Suprapubic skin (tissue), 4 donors: ENCODE data around the gene PEMT. TPM values are rescaled to one million over a fixed set of nuclear protein-coding genes. Genes with fewer than 3 reads are reported as not detected.

ENCODE experiments used
- DNase-seq, 2 donors: peaks; one replicate each; pipeline ENCODE4 v3.0.0-alpha.2; 2019; ENCODE audit warnings: low spot score in 2 of 2
- H3K27ac ChIP-seq: fragments of 200-600 bp; sonication (generic); one replicate; pipeline ENCODE4 v1.5.1; 2019
- H3K27me3 ChIP-seq: fragments of 200-600 bp; sonication (generic); one replicate; pipeline ENCODE4 v1.5.1; 2019
- H3K36me3 ChIP-seq: fragments of 200-600 bp; sonication (generic); one replicate; pipeline ENCODE4 v1.5.1; 2019
- H3K4me1 ChIP-seq: fragments of 200-600 bp; sonication (generic); one replicate; pipeline ENCODE4 v1.5.1; 2019
- H3K4me3 ChIP-seq: fragments of 200-600 bp; sonication (generic); one replicate; pipeline ENCODE4 v1.5.1; 2019; ENCODE audit warnings: mild to moderate bottlenecking
- H3K9me3 ChIP-seq: fragments of 200-600 bp; sonication (generic); one replicate; pipeline ENCODE4 v1.5.1; 2019
- CTCF ChIP-seq, 2 donors: fragments of 200-600 bp in 1 of 2; fragments of 450-650 bp in 1 of 2; sonication (generic) in 1 of 2; IDR thresholded peaks; one replicate each; pipeline ENCODE4 v1.5.1; 2016 to 2019; ENCODE audit warnings: antibody characterized with exemption in 2 of 2, mild to moderate bottlenecking in 1 of 2, moderate library complexity in 1 of 2
- EP300 ChIP-seq: sonication (generic); formaldehyde crosslinking; IDR thresholded peaks from one replicate; pipeline ENCODE4 v1.6.1; 2017; ENCODE audit warnings: antibody characterized with exemption
- POLR2A ChIP-seq, 2 donors: fragments of 450-650 bp; IDR thresholded peaks; one replicate each; pipeline ENCODE4 v1.6.1; 2017; ENCODE audit warnings: antibody characterized with exemption in 2 of 2, mild to moderate bottlenecking in 2 of 2, moderate library complexity in 2 of 2
- POLR2AphosphoS5 ChIP-seq, 3 donors: sonication (generic); formaldehyde crosslinking; IDR thresholded peaks; one replicate each; pipeline ENCODE4 v1.6.1; 2017; ENCODE audit warnings: antibody characterized with exemption in 3 of 3
- WGBS: methylation state at CpG from one replicate; pipeline ENCODE4 v1.1.5; 2018; 5-methylcytosine and 5-hydroxymethylcytosine counted together
- total RNA-seq, 4 donors: library from RNA; depleted of rRNA; stranded (reverse); fragments of >200 nt; gene quantifications; one replicate each; pipeline ENCODE4 v1.1.0, GENCODE V29; 2016

The PEMT gene
- total RNA-seq, 4 donors from 2014 or later: 25.7 to 60.6 (median 50.0) TPM

- Histone ChIP-seq H3K9me3 (no peaks in the 10 kb centered on the region), H3K27me3 (no peaks in the 10 kb centered on the region), H3K4me1 (no peaks in the 10 kb centered on the region), H3K36me3 (no peaks in the 10 kb centered on the region), H3K4me3 (no peak overlapping the region), H3K27ac (no peak overlapping the region)
- no peak for DNase-seq
- 86% methylated on average over 3 of the region's 3 CpGs for WGBS
- TF ChIP-seq POLR2A (IDR thresholded peaks at IDR 0.05): no peak
- no peak for TF ChIP-seq CTCF (IDR thresholded peaks at IDR 0.05)
- TF ChIP-seq POLR2AphosphoS5 (IDR thresholded peaks at IDR 0.05): no peak
- TF ChIP-seq EP300: no peak
Measured at GRCh38 chr17:17533901-17534441, 57.5 kb downstream of the PEMT start.

GRCh38 chr17:17532991-17533390, 58.5 kb downstream of the PEMT start:
- 89% methylated on average over 1 of the region's 1 CpG for WGBS
- Histone ChIP-seq H3K36me3 (no peaks in the 10 kb centered on the region), H3K27me3 (no peaks in the 10 kb centered on the region), H3K4me3 (no peak overlapping the region), H3K27ac (no peak overlapping the region), H3K9me3 (no peaks in the 10 kb centered on the region), H3K4me1 (no peaks in the 10 kb centered on the region)
- TF ChIP-seq EP300: no peak
- TF ChIP-seq CTCF (IDR thresholded peaks at IDR 0.05): no peak
- no peak for TF ChIP-seq POLR2AphosphoS5 (IDR thresholded peaks at IDR 0.05)
- no peak for TF ChIP-seq POLR2A (IDR thresholded peaks at IDR 0.05)
- no peak for DNase-seq

GRCh38 chr17:17531156-17531555, 60.4 kb downstream of the PEMT start:
- Histone ChIP-seq H3K4me1 (no peaks in the 10 kb centered on the region), H3K4me3 (no peak overlapping the region), H3K27me3 (no peaks in the 10 kb centered on the region), H3K36me3 (no peaks in the 10 kb centered on the region), H3K27ac (no peak overlapping the region), H3K9me3 (no peaks in the 10 kb centered on the region)
- no peak for DNase-seq
- 91% methylated on average over 4 of the region's 4 CpGs for WGBS
- TF ChIP-seq CTCF (IDR thresholded peaks at IDR 0.05) (no peak), EP300 (no peak), POLR2AphosphoS5 (IDR thresholded peaks at IDR 0.05) (no peak), POLR2A (IDR thresholded peaks at IDR 0.05) (no peak)

GRCh38 chr17:17528696-17529652, 62.5 kb downstream of the PEMT start:
- Histone ChIP-seq H3K27ac (no peak overlapping the region), H3K27me3 (no peaks in the 10 kb centered on the region), H3K4me1 (no peaks in the 10 kb centered on the region), H3K36me3 (no peaks in the 10 kb centered on the region), H3K4me3 (no peak overlapping the region), H3K9me3 (no peaks in the 10 kb centered on the region)
- WGBS: 76% methylated on average over 13 of the region's 22 CpGs
- no peak for DNase-seq
- TF ChIP-seq CTCF (IDR thresholded peaks at IDR 0.05) (no peak), POLR2A (IDR thresholded peaks at IDR 0.05) (no peak), EP300 (no peak), POLR2AphosphoS5 (IDR thresholded peaks at IDR 0.05) (no peak)

- WGBS: 89% methylated on average over 14 of the region's 17 CpGs
- no peaks in the 10 kb centered on the region for H3K9me3 ChIP-seq
- no peak overlapping the region for H3K4me3 ChIP-seq
- H3K27ac ChIP-seq: no peak overlapping the region
- no peak for DNase-seq
- H3K36me3 ChIP-seq: no peaks in the 10 kb centered on the region
- no peaks in the 10 kb centered on the region for H3K4me1 ChIP-seq
- H3K27me3 ChIP-seq: no peaks in the 10 kb centered on the region
- no peak for TF ChIP-seq EP300
- no peak for TF ChIP-seq CTCF (IDR thresholded peaks at IDR 0.05)
- TF ChIP-seq POLR2AphosphoS5 (IDR thresholded peaks at IDR 0.05): no peak
- no peak for TF ChIP-seq POLR2A (IDR thresholded peaks at IDR 0.05)
Measured at GRCh38 chr17:17527956-17528500, 63.5 kb downstream of the PEMT start.
